GM12801 (cell line): ENCODE results near the gene NMNAT1.

ENCODE experiments used
- TF ChIP-seq, protein P1 (sequence below): IDR thresholded peaks from one replicate; pipeline ENCODE4 v1.5.1; 2011; ENCODE audit warnings: control low read depth; ENCODE audit not compliant: insufficient read length; ENCODE audit errors: extremely low read depth

NMNAT1 gene

DNA sequence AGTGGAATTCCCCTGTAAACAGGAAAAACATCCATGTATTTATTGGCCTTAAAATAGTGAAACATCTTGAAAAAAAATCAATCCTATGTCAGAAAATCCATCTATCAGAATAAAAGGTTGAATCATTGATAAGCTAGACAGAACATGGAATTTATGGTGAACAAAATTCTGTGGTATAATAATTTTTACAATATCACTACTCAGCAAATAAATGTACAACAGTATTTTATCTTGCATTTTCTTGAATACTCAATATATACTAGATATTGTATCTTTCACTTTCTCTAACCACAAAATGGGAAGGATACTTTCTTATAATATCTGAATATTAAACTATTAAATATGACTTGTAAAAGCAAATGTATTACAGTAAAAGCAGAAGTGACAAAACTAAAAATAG, 83.8 kb downstream of the NMNAT1 start:
- TF ChIP-seq, protein P1, sequence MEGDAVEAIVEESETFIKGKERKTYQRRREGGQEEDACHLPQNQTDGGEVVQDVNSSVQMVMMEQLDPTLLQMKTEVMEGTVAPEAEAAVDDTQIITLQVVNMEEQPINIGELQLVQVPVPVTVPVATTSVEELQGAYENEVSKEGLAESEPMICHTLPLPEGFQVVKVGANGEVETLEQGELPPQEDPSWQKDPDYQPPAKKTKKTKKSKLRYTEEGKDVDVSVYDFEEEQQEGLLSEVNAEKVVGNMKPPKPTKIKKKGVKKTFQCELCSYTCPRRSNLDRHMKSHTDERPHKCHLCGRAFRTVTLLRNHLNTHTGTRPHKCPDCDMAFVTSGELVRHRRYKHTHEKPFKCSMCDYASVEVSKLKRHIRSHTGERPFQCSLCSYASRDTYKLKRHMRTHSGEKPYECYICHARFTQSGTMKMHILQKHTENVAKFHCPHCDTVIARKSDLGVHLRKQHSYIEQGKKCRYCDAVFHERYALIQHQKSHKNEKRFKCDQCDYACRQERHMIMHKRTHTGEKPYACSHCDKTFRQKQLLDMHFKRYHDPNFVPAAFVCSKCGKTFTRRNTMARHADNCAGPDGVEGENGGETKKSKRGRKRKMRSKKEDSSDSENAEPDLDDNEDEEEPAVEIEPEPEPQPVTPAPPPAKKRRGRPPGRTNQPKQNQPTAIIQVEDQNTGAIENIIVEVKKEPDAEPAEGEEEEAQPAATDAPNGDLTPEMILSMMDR, result no peak

DNA sequence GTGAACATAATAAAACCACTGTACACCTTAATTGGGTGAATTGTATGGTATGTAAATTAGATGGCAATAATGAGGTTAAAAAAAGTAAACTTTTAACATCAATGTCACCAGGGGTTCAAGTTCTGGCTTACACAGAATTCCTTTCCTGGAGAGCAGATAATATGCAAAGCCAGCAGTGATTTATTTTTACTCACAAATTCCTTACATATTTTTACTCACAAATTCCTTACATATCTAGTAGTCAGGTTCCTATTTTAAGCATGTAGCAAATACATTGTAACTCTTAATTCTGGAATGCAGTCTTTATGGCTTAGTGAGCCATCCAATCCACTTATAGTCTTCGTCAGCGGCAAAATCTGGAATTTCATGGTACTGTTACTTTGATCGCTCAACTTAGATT, 88.2 kb downstream of the NMNAT1 start:
- TF ChIP-seq, protein P1, result no peak

DNA sequence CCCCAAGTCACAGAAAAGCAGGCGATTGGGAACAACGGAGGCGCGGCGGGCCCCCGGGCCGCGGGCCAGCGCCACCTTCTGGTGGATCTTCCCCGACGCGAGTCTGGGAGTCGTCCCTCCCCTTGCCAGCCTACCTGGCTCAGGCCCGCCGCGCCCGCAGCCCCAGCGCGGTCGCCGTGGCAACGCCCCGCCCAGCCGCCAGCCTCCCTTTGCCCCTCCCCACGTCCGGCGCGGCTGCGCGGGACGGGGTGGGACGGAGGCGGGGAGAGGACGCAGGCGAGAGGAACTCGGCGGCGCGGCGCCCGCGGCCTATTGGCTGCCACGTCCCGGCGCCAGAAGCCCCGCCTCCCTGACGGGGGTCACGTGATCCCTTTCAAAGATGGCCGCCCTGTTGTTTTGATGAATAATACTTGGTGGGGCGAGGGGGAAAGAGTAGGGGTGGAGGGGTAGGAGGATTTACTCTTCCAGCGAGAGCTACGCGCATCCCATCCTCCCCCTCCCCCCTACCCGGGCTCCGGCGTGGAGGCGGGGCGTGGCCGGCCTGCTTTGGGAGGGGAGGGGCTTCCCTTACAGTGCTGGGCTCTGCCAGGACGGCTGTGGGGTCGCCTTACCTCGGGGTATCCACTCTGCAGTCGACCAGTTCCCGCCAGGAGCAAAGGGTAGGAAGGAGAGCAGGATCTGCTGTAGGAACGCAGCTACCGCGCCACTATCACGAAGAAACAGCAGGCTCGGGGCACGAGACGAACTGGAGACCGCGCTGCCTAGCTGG, 89.5 kb downstream of the NMNAT1 start, which contains the start of gene UBE4B:
Gene UBE4B (plus strand): TSS at position 369 of the 769 bp plus-strand sequence. CDS start 713 bp downstream, outside the sequence.
- TF ChIP-seq, protein P1, result no peak

DNA sequence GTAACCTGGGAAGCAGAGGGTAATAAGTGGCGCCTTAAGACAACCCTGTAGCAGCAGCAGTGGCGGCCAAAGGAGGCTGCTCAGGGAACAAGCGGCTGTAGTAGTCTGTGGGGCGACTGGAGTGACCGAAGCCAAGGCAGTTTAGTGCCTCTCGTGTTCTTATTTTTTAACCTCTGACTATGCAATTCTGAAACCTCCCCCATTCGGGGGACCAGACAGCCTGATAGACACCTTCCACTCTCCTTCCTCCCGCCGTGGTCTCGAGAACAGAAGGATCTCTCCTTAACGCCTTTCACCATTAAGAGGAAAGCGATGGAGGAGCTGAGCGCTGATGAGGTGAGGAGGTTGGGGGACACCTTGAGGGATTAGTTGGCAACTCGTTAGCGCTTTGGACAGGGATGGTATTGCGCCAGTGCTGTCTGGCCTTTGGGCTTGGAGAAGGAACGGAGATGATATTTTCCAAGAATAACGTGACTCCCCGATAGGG, 90.1 kb downstream of the NMNAT1 start:
- TF ChIP-seq, protein P1, result no peak
